IPS DF 6.9 (cell line): ENCODE data around the gene R3HDM2.

Source experiments
- DNase-seq: peaks from one replicate; pipeline ENCODE4 v3.0.0-alpha.2; 2013; ENCODE audit warnings: low read depth, low spot score
- H3K27ac ChIP-seq: one replicate; pipeline ENCODE4 v1.5.1; 2013; ENCODE audit warnings: low read length, control low read depth
- H3K27me3 ChIP-seq: 2 replicates; pipeline ENCODE4 v1.6.1; 2013; ENCODE audit warnings: mild to moderate bottlenecking, low read length; ENCODE audit not compliant: control insufficient read depth, insufficient read depth
- H3K36me3 ChIP-seq: 2 replicates; pipeline ENCODE4 v1.6.1; 2013; ENCODE audit warnings: low read length; ENCODE audit not compliant: control insufficient read depth, insufficient read depth
- H3K4me1 ChIP-seq: 2 replicates; pipeline ENCODE4 v1.6.1; 2013; ENCODE audit warnings: low read length; ENCODE audit not compliant: control insufficient read depth, insufficient read depth
- H3K4me3 ChIP-seq: 2 replicates; pipeline ENCODE4 v1.5.1; 2013; ENCODE audit warnings: mild to moderate bottlenecking, low read length
- H3K9me3 ChIP-seq: 2 replicates; pipeline ENCODE4 v1.6.1; 2013; ENCODE audit warnings: low read length, inconsistent platforms; ENCODE audit not compliant: control insufficient read depth, insufficient read depth
- WGBS: extraction: QIAGEN DNeasy Blood & Tissue Kit; methylation state at CpG from one replicate; pipeline ENCODE4 v1.1.7; 2013; ENCODE audit warnings: mixed read lengths, missing lambda C conversion rate; ENCODE audit not compliant: insufficient read length, insufficient coverage; 5-methylcytosine and 5-hydroxymethylcytosine counted together

R3HDM2 gene

DNA sequence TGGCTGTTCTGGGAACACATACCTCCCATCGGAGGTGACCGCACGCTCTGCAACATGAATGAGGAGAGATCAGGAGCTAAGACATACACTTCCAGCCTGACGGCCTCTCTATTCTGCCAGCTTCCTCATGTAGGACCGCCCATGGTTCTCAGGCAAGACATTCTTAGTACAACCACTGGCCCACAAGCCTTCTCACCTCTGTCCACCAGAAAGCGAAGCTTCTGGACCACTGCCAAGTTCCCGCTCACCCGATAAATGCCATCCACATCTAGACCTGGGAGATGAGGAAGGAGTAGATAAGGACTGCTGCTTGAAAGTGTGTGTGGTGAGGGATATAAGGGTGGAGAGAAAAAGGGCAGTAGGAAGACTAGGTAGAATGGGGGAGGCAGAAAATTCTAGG, 43.6 kb upstream of the R3HDM2 start:
- Histone ChIP-seq H3K36me3 (no peaks in the 10 kb centered on the region; the same call in 1 of the 2 replicates), H3K4me1 (peaks cover 2% of the 10 kb centered on the region), H3K27ac (no peak overlapping the region), H3K9me3 (no peaks in the 10 kb centered on the region), H3K4me3 (no peak overlapping the region), H3K27me3 (peaks cover 35% of the 10 kb centered on the region)
- no peak for DNase-seq
- no CpG with 5 or more reads among the region's 8 CpGs for WGBS

DNA sequence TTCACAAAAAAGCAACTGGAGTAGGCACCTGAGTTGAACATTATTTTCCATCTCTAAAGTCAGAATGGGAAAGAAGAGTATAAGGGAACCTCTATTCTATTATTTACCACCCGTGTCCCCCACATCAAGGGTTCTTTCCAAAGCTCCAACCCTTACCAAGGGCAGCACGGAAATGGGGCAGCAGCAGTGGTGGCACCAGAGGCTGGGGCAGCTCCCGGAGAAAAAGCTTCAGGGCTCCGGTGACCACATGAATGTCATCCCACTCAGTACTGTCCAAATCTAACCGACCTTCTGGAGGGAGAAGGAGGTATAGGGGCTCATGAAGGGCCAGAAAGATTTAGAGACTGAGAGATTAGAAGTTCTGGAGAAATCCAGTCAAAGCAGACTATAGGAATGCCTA, 43.0 kb upstream of the R3HDM2 start:
- Histone ChIP-seq H3K4me3 (no peak overlapping the region), H3K27ac (no peak overlapping the region), H3K4me1 (peaks cover 2% of the 10 kb centered on the region), H3K9me3 (no peaks in the 10 kb centered on the region), H3K27me3 (peaks cover 35% of the 10 kb centered on the region), H3K36me3 (no peaks in the 10 kb centered on the region; the same call in 1 of the 2 replicates)
- no CpG with 5 or more reads among the region's 5 CpGs for WGBS
- no peak for DNase-seq

DNA sequence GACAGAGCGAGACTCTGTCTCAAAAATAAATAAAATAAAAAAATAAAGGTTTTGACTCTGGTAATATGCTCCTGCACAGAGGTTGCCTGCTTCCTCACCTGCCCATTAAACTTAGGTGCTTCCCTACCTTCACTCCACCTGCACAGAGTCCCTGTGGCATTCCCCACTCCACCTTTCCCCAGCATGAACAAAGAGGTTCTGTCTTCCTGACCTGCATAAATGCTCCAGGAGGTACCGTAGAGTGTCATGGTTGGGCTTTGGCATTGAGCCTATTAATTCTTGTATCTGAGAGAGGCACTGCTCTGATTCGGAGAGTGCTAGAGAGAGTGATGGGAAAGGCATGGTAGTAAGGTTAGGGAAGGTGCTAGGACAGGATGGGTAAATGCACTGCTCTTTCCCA, 42.5 kb upstream of the R3HDM2 start:
- Histone ChIP-seq H3K4me1 (peaks cover 2% of the 10 kb centered on the region), H3K27me3 (peaks cover 35% of the 10 kb centered on the region), H3K4me3 (no peak overlapping the region), H3K36me3 (no peaks in the 10 kb centered on the region; the same call in 1 of the 2 replicates), H3K27ac (no peak overlapping the region), H3K9me3 (no peaks in the 10 kb centered on the region)
- DNase-seq = no peak
- WGBS = no CpG with 5 or more reads among the region's 3 CpGs

DNA sequence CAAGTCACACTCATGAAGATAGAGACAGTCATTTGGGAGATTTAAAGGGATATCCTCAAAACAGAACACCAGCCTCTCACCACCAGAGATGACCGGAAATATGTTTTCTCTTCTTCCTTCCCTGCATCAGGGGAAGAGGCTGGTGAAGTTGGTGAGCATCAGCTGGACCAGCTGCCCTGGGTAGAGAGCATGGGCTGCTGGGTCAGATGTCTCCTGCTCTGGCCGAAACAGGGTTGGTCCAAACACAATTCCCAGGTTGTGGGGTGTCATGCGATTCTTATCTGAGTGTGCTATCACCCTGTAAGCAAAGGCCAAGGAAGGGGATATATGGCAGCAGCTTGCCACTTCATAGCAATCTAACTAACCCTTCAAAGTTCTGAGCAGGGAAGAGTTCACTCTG, 41.5 kb upstream of the R3HDM2 start:
- no peak overlapping the region for H3K27ac ChIP-seq
- no peaks in the 10 kb centered on the region for H3K9me3 ChIP-seq
- H3K36me3 ChIP-seq = no peaks in the 10 kb centered on the region; the same call in 1 of the 2 replicates
- peaks cover 35% of the 10 kb centered on the region for H3K27me3 ChIP-seq
- H3K4me3 ChIP-seq = no peak overlapping the region
- no CpG with 5 or more reads among the region's 3 CpGs for WGBS
- H3K4me1 ChIP-seq = no peaks in the 10 kb centered on the region; the same call in none of the 2 replicates
- DNase-seq = no peak

DNA sequence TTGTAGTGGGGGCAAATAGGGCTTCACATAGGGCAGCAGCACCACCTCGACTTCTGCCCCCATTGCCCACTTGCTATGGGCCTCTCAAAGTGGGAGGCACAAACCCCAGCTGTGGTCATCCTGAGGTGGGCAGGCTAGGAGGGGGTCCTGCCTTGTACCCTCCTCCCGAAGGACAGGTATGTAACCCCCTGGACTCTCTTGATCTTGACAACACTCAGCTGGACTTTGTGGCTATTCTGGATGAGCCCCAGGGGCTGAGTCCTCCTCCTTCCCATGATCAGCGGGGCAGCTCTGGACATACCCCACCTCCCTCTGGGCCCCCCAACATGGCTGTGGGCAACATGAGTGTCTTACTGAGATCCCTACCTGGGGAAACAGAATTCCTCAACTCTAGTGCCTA, 40.8 kb upstream of the R3HDM2 start:
- no peak for DNase-seq
- Histone ChIP-seq H3K36me3 (no peaks in the 10 kb centered on the region; the same call in 1 of the 2 replicates), H3K9me3 (no peaks in the 10 kb centered on the region), H3K27ac (no peak overlapping the region), H3K27me3 (peaks cover 33% of the 10 kb centered on the region), H3K4me3 (no peak overlapping the region), H3K4me1 (no peaks in the 10 kb centered on the region; the same call in none of the 2 replicates)
- no CpG with 5 or more reads among the region's 3 CpGs for WGBS

DNA sequence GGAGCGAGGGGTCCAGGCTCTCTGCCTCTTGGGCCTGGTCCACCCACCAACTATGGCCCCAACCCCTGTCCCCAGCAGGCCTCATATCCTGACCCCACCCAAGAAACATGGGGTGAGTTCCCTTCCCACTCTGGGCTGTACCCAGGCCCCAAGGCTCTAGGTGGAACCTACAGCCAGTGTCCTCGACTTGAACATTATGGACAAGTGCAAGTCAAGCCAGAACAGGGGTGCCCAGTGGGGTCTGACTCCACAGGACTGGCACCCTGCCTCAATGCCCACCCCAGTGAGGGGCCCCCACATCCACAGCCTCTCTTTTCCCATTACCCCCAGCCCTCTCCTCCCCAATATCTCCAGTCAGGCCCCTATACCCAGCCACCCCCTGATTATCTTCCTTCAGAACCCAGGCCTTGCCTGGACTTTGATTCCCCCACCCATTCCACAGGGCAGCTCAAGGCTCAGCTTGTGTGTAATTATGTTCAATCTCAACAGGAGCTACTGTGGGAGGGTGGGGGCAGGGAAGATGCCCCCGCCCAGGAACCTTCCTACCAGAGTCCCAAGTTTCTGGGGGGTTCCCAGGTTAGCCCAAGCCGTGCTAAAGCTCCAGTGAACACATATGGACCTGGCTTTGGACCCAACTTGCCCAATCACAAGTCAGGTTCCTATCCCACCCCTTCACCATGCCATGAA, 40.3 kb upstream of the R3HDM2 start:
- no peak overlapping the region for H3K4me3 ChIP-seq
- H3K27ac ChIP-seq = no peak overlapping the region
- H3K4me1 ChIP-seq = no peaks in the 10 kb centered on the region; the same call in none of the 2 replicates
- no peaks in the 10 kb centered on the region for H3K9me3 ChIP-seq
- no CpG with 5 or more reads among the region's 4 CpGs for whole genome bisulfite sequencing
- H3K27me3 ChIP-seq = peaks cover 28% of the 10 kb centered on the region
- no peaks in the 10 kb centered on the region; the same call in 1 of the 2 replicates for H3K36me3 ChIP-seq
- DNase-seq = no peak

DNA sequence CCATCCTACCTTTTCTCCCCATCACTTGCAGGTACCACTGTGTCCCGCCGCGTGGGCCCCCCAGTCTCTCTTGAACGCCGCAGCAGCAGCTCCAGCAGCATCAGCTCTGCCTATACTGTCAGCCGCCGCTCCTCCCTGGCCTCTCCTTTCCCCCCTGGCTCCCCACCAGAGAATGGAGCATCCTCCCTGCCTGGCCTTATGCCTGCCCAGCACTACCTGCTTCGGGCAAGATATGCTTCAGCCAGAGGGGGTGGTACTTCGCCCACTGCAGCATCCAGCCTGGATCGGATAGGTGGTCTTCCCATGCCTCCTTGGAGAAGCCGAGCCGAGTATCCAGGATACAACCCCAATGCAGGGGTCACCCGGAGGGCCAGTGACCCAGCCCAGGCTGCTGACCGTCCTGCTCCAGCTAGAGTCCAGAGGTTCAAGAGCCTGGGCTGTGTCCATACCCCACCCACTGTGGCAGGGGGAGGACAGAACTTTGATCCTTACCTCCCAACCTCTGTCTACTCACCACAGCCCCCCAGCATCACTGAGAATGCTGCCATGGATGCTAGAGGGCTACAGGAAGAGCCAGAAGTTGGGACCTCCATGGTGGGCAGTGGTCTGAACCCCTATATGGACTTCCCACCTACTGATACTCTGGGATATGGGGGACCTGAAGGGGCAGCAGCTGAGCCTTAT, 39.6 kb upstream of the R3HDM2 start:
- H3K27me3 ChIP-seq = peaks cover 22% of the 10 kb centered on the region
- no peak overlapping the region for H3K4me3 ChIP-seq
- H3K4me1 ChIP-seq = no peaks in the 10 kb centered on the region; the same call in none of the 2 replicates
- DNase-seq = no peak
- no CpG with 5 or more reads among the region's 14 CpGs for WGBS
- no peaks in the 10 kb centered on the region for H3K9me3 ChIP-seq
- no peak overlapping the region for H3K27ac ChIP-seq
- H3K36me3 ChIP-seq = no peaks in the 10 kb centered on the region; the same call in 1 of the 2 replicates

DNA sequence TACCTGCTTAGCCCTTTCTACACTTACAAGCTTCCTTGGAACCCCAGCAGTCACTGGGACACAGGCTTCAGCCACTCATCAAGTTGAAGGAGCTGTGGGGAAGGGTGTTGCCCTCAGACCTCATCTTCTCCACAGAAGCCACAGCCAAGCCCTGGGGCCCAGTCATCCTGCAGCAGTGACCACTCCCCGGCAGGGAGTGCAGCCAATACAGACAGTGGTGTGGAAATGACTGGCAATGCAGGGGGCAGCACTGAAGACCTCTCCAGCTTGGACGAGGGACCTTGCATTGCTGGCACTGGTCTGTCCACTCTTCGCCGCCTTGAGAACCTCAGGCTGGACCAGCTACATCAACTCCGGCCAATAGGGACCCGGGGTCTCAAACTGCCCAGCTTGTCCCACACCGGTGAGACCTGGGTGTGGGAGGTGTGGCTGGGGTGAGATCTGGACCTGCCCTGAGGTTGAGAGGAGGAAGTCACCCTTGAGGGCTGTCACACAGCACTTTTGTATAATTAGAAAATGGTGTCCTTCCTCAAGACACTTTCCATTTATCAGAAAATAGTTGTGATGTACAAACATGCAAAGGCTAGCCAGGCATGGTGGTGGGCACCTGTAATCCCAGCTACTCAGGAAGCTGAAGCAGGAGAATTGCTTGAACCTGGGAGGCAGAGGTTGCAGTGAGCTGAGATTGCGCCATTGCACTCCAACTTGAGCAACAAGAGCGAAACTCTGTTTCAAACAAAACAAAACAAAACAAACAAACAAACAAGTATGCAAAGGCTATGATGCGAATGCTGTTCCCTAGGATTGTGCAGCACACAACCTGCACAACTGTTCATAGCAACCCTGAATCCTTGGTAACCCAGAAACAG, 38.7 kb upstream of the R3HDM2 start:
- Histone ChIP-seq H3K4me1 (no peaks in the 10 kb centered on the region; the same call in 1 of the 2 replicates), H3K4me3 (no peak overlapping the region), H3K27me3 (peaks cover 13% of the 10 kb centered on the region), H3K27ac (no peak overlapping the region), H3K9me3 (no peaks in the 10 kb centered on the region), H3K36me3 (no peaks in the 10 kb centered on the region)
- DNase-seq = no peak
- no CpG with 5 or more reads among the region's 10 CpGs for WGBS

DNA sequence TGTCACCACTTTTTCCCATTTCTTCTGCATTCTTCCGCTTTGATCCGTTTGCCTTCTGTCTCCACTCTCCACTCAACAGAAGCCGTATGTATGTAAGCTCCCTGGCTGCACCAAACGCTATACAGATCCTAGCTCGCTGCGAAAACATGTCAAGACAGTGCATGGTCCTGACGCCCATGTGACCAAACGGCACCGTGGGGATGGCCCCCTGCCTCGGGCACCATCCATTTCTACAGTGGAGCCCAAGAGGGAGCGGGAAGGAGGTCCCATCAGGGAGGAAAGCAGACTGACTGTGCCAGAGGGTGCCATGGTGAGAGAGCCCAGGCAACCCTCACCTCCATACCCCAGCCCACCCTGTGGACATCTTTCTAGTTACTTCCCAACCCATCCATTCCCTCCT, 37.1 kb upstream of the R3HDM2 start:
- no peak for DNase-seq
- peaks cover 2% of the 10 kb centered on the region; the same call in 1 of the 2 replicates for H3K27me3 ChIP-seq
- H3K4me1 ChIP-seq = peaks cover under 1% of the 10 kb centered on the region
- no peaks in the 10 kb centered on the region for H3K9me3 ChIP-seq
- H3K27ac ChIP-seq = no peak overlapping the region
- WGBS = no CpG with 5 or more reads among the region's 11 CpGs
- H3K36me3 ChIP-seq = no peaks in the 10 kb centered on the region
- no peak overlapping the region for H3K4me3 ChIP-seq

DNA sequence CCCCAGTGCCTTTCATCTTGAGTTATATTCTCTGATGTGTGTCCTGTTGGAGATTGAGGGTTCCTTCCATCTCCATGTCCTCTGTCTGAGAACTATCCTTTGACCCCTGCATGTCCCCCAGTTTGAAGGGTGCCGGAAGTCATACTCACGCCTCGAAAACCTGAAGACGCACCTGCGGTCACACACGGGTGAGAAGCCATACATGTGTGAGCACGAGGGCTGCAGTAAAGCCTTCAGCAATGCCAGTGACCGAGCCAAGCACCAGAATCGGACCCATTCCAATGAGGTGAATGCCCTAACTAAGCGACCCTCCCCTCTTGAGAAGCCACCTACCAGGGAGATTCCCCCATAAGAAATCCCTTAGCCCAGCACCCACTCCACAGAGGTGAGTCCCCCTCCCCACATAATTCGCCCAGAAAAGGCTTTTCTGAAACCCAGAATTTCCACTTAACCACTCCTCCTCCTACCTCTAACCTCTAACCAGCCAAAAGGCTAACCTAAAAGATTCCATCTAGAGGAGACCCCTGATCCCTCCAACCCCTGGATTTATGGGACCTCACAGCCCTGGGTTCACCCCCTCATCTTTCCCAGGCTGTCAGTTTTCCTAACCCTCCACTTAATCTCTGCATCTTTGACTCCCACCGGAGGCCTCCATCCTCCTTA, 36.5 kb upstream of the R3HDM2 start:
- no CpG with 5 or more reads among the region's 12 CpGs for WGBS
- no peaks in the 10 kb centered on the region for H3K9me3 ChIP-seq
- H3K36me3 ChIP-seq = no peaks in the 10 kb centered on the region
- H3K27ac ChIP-seq = no peak overlapping the region
- peaks cover 2% of the 10 kb centered on the region for H3K4me1 ChIP-seq
- DNase-seq = no peak
- H3K4me3 ChIP-seq = no peak overlapping the region
- H3K27me3 ChIP-seq = peaks cover under 1% of the 10 kb centered on the region; the same call in 1 of the 2 replicates
